ENCODE measurements around the gene ARPC1B. TPM values are rescaled to one million over a fixed set of nuclear protein-coding genes. Genes with fewer than 3 reads are reported as not detected.
A peak's percentile ranks its signal among the peaks of the same experiment; 100 is the strongest.

Gene ARPC1B
- total and polyA plus RNA-seq, 9 of the 15 experiments (the other 6 are each of a cell fraction or from before 2014, with no cell fraction given) = 6.7 to 357 (median 211) TPM

DNA sequence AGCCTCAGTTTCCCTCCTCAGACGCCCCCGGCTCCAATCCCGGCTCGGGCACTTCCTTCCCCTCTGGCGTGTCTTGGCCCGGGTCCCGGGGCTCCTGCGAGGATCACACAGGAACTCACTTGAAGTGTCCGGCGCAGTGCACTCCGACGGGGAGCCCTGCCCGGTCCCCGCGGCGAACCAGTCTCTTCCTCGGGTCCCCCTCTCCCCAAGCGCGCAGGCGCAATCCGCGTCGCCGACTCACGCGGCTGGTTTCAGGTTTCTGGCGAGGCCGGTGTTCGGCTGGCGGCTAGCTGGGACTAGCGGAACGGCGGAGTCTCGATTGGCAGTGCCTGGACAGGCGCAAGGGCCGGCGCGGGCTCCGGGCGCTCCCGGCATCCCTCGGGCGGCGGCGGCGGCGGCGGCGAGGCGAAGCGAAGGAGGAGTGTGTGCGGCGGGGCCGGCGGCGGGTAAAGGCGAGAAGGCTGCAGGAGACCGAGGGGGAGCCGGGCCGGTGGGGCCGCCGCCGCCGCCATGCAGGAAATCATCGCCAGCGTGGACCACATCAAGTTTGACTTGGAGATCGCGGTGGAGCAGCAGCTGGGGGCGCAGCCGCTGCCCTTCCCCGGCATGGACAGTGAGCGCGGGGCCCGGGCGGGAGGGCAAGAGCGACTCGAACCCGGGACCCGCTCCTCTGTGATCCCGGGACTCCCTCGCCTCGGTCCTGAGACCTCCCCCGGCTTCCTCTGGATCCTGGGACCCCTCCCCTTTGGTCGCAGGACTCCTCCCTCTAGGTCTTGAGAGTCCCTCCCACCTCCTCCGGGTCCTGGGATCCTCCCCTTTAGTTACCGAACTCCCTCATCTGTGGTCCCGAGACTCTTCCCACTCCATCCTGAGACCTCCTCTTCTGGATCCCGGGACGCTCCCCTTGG, 64.3 kb downstream of the ARPC1B start, which contains the start of the genes CPSF4 and PTCD1 (continued):
- TF ChIP-seq KLF6 (CRISPR knock-in tag; IDR thresholded peaks at IDR 0.05; ENCODE audit: borderline replicate concordance) = 0 out of 2 replicates have a peak, but pooled peaks have one; percentile 20
- TF ChIP-seq, protein P1, sequence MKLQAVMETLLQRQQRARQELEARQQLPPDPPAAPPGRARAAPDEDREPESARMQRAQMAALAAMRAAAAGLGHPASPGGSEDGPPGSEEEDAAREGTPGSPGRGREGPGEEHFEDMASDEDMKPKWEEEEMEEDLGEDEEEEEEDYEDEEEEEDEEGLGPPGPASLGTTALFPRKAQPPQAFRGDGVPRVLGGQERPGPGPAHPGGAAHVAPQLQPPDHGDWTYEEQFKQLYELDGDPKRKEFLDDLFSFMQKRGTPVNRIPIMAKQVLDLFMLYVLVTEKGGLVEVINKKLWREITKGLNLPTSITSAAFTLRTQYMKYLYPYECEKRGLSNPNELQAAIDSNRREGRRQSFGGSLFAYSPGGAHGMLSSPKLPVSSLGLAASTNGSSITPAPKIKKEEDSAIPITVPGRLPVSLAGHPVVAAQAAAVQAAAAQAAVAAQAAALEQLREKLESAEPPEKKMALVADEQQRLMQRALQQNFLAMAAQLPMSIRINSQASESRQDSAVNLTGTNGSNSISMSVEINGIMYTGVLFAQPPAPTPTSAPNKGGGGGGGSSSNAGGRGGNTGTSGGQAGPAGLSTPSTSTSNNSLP (IDR thresholded peaks at IDR 0.05; ENCODE audit: borderline replicate concordance, low read depth, low read length) = 0 out of 2 replicates have a peak, but pooled peaks have one; percentile 18
- TF ChIP-seq, protein P2, sequence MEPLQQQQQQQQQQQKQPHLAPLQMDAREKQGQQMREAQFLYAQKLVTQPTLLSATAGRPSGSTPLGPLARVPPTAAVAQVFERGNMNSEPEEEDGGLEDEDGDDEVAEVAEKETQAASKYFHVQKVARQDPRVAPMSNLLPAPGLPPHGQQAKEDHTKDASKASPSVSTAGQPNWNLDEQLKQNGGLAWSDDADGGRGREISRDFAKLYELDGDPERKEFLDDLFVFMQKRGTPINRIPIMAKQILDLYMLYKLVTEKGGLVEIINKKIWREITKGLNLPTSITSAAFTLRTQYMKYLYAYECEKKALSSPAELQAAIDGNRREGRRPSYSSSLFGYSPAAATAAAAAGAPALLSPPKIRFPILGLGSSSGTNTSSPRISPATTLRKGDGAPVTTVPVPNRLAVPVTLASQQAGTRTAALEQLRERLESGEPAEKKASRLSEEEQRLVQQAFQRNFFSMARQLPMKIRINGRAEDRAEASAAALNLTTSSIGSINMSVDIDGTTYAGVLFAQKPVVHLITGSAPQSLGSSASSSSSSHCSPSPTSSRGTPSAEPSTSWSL (CRISPR knock-in tag; IDR thresholded peaks at IDR 0.05; ENCODE audit: borderline replicate concordance) = 0 out of 2 replicates have a peak, but pooled peaks have one; percentile 42

DNA sequence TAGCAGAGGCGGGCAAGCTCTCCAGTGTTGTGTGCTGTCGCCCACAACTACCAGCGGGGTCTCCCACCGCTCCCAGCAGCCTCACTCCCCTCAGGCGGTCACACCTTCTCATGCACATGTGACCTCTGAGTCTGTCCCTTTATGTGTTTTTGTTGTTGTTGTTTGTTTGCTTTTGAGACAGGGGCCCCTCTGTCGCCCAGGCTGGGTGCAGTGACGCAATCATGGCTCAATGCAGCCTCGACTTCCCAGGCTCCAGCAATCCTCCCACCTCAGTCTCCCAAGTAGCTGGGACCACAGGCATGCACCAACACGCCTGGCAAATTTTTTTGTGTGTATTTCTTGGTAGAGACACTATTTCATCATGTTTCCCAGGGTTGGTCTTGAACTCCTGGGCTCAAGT, 65.7 kb downstream of the ARPC1B start:
- Histone ChIP-seq H3K4me1 (replicated peaks in 1 of 2; ENCODE audit: control insufficient read depth in 2 of 2, insufficient read depth in 2 of 2, low read length in 2 of 2) (peaks cover 19 to 36% of the 10 kb centered on the region in 2 experiments; a peak in 4 of 5 replicates), H3K4me3 (peak overlapping the region; percentile 98; the same call in 1 of the 2 replicates), H3K9me3 (replicated peaks; ENCODE audit: control insufficient read depth, insufficient read depth, low read depth, low read length) (no peaks in the 10 kb centered on the region), H3K36me3 (ENCODE audit: control insufficient read depth, insufficient read depth, low read length) (peaks cover 63% of the 10 kb centered on the region), H2AFZ (ENCODE audit: low read depth, low read length) (no peak overlapping the region), H3K9me1 (ENCODE audit: control insufficient read depth, insufficient read depth, low read length) (peaks cover 5% of the 10 kb centered on the region), H4K20me1 (replicated peaks; ENCODE audit: control insufficient read depth, insufficient read depth, low read length) (peaks cover 12% of the 10 kb centered on the region), H3K27ac (ENCODE audit: extremely low read depth, low read depth, low read length) (no peak overlapping the region; the same call in 2 of the 3 replicates), H3K27me3 (ENCODE audit: control insufficient read depth in 2 of 2, insufficient read depth in 2 of 2, low read length in 2 of 2) (no peaks in the 10 kb centered on the region), H3K9ac (ENCODE audit: insufficient read depth in 1 of 2, low read depth in 2 of 2, low read length in 2 of 2) (peak overlapping the region; percentile 94 to 98; a peak in 3 of 4 replicates), H3K4me2 (ENCODE audit: insufficient read depth, low read length) (peak overlapping the region; percentile 98), H3K79me2 (ENCODE audit: control insufficient read depth, insufficient read depth, low read length) (peaks cover 63% of the 10 kb centered on the region)
- ChIA-PET CTCF (ENCODE audit: low intra/inter-chr PET ratio) (no interaction called here), POLR2A (interaction anchor here (0.7 to 2.4 kb wide), 4 partner anchors 10 to 51 kb away, joined by 3 to 11 read pairs (median 7); partner anchors contain the start of genes ATP5MF, BUD31 and PDAP1)
- ATAC-seq (no peak), FAIRE-seq (no peak), DNase-seq (ENCODE audit: extremely low read depth in 1 of 4, low spot score in 3 of 4) (no peak)
- 82% methylated on average over 9 of the region's 9 CpGs for WGBS (ENCODE audit: insufficient coverage, low coverage, missing lambda C conversion rate)
- BruUV-seq (replicated peaks) = no TSS peak
- in situ Hi-C loops (cut with MboI) = no loop called here
- intact Hi-C loops (cut with micrococcal nuclease) = no loop called here
- TF ChIP-seq BCL6 (CRISPR knock-in tag; IDR thresholded peaks at IDR 0.05) (no peak), ZNF133 (CRISPR knock-in tag; IDR thresholded peaks at IDR 0.05) (no peak), ILF3 (IDR thresholded peaks at IDR 0.05; ENCODE audit: borderline replicate concordance) (no peak), PTBP1 (IDR thresholded peaks at IDR 0.05; ENCODE audit: low read depth, low read length) (no peak), CHD4 (IDR thresholded peaks at IDR 0.05; ENCODE audit: insufficient read depth, insufficient replicate concordance, low read depth, low read length, poor library complexity, severe bottlenecking) (no peak), CEBPG (CRISPR knock-in tag; IDR thresholded peaks at IDR 0.05) (peak; percentile 59), CEBPG (tag; conservative IDR thresholded peaks at IDR 0.05 in 1 of 2, IDR thresholded peaks at IDR 0.05 in 1 of 2) (no peak; a peak in 2 of 4 replicates), EHMT2 (IDR thresholded peaks at IDR 0.05) (no peak)
- TF ChIP-seq, protein P3, sequence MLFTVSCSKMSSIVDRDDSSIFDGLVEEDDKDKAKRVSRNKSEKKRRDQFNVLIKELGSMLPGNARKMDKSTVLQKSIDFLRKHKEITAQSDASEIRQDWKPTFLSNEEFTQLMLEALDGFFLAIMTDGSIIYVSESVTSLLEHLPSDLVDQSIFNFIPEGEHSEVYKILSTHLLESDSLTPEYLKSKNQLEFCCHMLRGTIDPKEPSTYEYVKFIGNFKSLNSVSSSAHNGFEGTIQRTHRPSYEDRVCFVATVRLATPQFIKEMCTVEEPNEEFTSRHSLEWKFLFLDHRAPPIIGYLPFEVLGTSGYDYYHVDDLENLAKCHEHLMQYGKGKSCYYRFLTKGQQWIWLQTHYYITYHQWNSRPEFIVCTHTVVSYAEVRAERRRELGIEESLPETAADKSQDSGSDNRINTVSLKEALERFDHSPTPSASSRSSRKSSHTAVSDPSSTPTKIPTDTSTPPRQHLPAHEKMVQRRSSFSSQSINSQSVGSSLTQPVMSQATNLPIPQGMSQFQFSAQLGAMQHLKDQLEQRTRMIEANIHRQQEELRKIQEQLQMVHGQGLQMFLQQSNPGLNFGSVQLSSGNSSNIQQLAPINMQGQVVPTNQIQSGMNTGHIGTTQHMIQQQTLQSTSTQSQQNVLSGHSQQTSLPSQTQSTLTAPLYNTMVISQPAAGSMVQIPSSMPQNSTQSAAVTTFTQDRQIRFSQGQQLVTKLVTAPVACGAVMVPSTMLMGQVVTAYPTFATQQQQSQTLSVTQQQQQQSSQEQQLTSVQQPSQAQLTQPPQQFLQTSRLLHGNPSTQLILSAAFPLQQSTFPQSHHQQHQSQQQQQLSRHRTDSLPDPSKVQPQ (CRISPR knock-in tag; IDR thresholded peaks at IDR 0.05; ENCODE audit: borderline replicate concordance) = no peak

All from K562 (cell line).